GM13976 (cell line): Measurements from ENCODE around the gene ELANE.

Source experiments
- DNase-seq: peaks from one replicate; pipeline ENCODE4 v3.0.0; 2012; ENCODE audit warnings: low spot score
- CTCF ChIP-seq: IDR thresholded peaks from 2 replicates; pipeline ENCODE4 v1.5.1; 2012; ENCODE audit warnings: borderline replicate concordance, mild to moderate bottlenecking; ENCODE audit not compliant: insufficient read depth; ENCODE audit errors: extremely low read depth, missing control alignments, control extremely low read depth
- in situ Hi-C: fragments of 300-500 bp; cut with MboI; formaldehyde crosslinking; loops from one replicate; pipeline ENCODE4 v1.12.0; 2022; ENCODE audit warnings: low sequenced_read_pairs, mixed read lengths, inconsistent platforms; ENCODE audit not compliant: unreplicated experiment

The ELANE gene

GRCh38 chr19:884420-885211 lies 32.5 kb downstream of the ELANE start:
- no peak for DNase-seq
- in situ Hi-C loops = no loop called here
- no peak for TF ChIP-seq CTCF

- DNase-seq = no peak
- no peak for TF ChIP-seq CTCF
- in situ Hi-C loops = no loop called here
These were observed 33.6 kb downstream of the ELANE start for GRCh38 chr19:885536-886224.

GRCh38 chr19:887072-887471 lies 35.0 kb downstream of the ELANE start:
- TF ChIP-seq CTCF = no peak
- no peak for DNase-seq
- in situ Hi-C loops = no loop called here

- no peak for TF ChIP-seq CTCF
- in situ Hi-C loops = no loop called here
- no peak for DNase-seq
These were observed 35.5 kb downstream of the ELANE start for GRCh38 chr19:887599-887998.

- TF ChIP-seq CTCF = no peak
- DNase-seq = no peak
- in situ Hi-C loops = no loop called here
These were observed 36.7 kb downstream of the ELANE start for GRCh38 chr19:888581-889385.

- DNase-seq = no peak
- in situ Hi-C loops = no loop called here
- TF ChIP-seq CTCF = no peak
These were observed 37.7 kb downstream of the ELANE start for GRCh38 chr19:889662-890295.
